Stimulated activated CD8-positive, alpha-beta memory T cell treated with anti-CD3 and anti-CD28 coated beads, Interleukin-12 subunit alpha, Interleukin-12 subunit beta, amount 100 ng/mL, for 24 hours (primary cell): ENCODE measurements around the gene IVD.
"Not testable (repeated sequence)": the region's sequence is repeated elsewhere in the genome, so short reads cannot be mapped to it uniquely, and the experiment has no call there.

Source experiments
- DNase-seq: peaks from one replicate; pipeline ENCODE4 v3.0.0-alpha.2; 2020; ENCODE audit errors: extremely low read depth

Gene IVD

GRCh38 chr15:40439461-40439959, 33.9 kb downstream of the IVD start:
- DNase-seq: no peak

GRCh38 chr15:40439960-40440742, 34.6 kb downstream of the IVD start:
- no peak for DNase-seq

- peak; percentile 89 for DNase-seq
These were observed 35.4 kb downstream of the IVD start, which contains the start of gene BAHD1 for GRCh38 chr15:40440743-40441564. Gene BAHD1, plus strand, starts transcription at chr15:40440953. Its CDS starts 17,512 bp downstream, at chr15:40458465.

- no peak for DNase-seq
These were observed 36.3 kb downstream of the IVD start for GRCh38 chr15:40441565-40442531.

GRCh38 chr15:40443255-40443654, 37.7 kb downstream of the IVD start:
- no peak for DNase-seq

- DNase-seq: no peak
These were observed 38.3 kb downstream of the IVD start for GRCh38 chr15:40443846-40444245.

- no peak for DNase-seq
These were observed 39.1 kb downstream of the IVD start for GRCh38 chr15:40444736-40445135.

GRCh38 chr15:40445421-40445922, 39.9 kb downstream of the IVD start:
- no peak for DNase-seq

- DNase-seq: no peak
These were observed 40.5 kb downstream of the IVD start for GRCh38 chr15:40446144-40446543.

GRCh38 chr15:40448354-40448753, 42.8 kb downstream of the IVD start:
- no peak for DNase-seq

GRCh38 chr15:40449275-40449674, 43.7 kb downstream of the IVD start:
- no peak for DNase-seq

- no peak for DNase-seq
These were observed 44.5 kb downstream of the IVD start for GRCh38 chr15:40450047-40450446.

- no peak for DNase-seq
These were observed 46.0 kb downstream of the IVD start for GRCh38 chr15:40451527-40452158.

GRCh38 chr15:40452296-40453090, 46.9 kb downstream of the IVD start:
- no peak for DNase-seq

- DNase-seq: not testable (repeated sequence)
These were observed 48.3 kb downstream of the IVD start for GRCh38 chr15:40453941-40454340.

GRCh38 chr15:40454904-40455391, 49.4 kb downstream of the IVD start:
- no peak for DNase-seq

GRCh38 chr15:40456299-40456712, 50.7 kb downstream of the IVD start:
- no peak for DNase-seq

- no peak for DNase-seq
These were observed 51.1 kb downstream of the IVD start for GRCh38 chr15:40456738-40457137.

GRCh38 chr15:40458495-40459371, 53.1 kb downstream of the IVD start:
- DNase-seq: no peak
